Gastroesophageal sphincter (tissue), 4 donors: ENCODE data around the gene HYAL2. TPM values are rescaled to one million over a fixed set of nuclear protein-coding genes. Genes with fewer than 3 reads are reported as not detected.
A peak's percentile ranks its signal among the peaks of the same experiment; 100 is the strongest.

Experiments used
- ATAC-seq: fragments of 150-250 bp; one replicate; pipeline ENCODE4 v1.9.1; 2016; ENCODE audit warnings: mild to moderate bottlenecking, moderate library complexity
- H3K27ac ChIP-seq, 4 donors: fragments of 200-600 bp; sonication (generic) in 3 of 4; 1 replicate in 3 of 4; 2 replicates in 1 of 4; pipeline ENCODE4 v1.5.1; 2016 to 2019
- H3K27me3 ChIP-seq: fragments of 200-600 bp; sonication (generic); one replicate; pipeline ENCODE4 v1.5.1; 2019
- H3K36me3 ChIP-seq, 2 donors: fragments of 200-600 bp; sonication (generic); one replicate each; pipeline ENCODE4 v1.5.1; 2019; ENCODE audit warnings: control low read depth in 1 of 2
- H3K4me1 ChIP-seq, 3 donors: fragments of 200-600 bp; sonication (generic); 1 replicate in 2 of 3; 2 replicates in 1 of 3; pipeline ENCODE4 v1.5.1; 2016 to 2019; ENCODE audit warnings: control low read depth in 2 of 3
- H3K4me3 ChIP-seq, 2 donors: fragments of 200-600 bp; sonication (generic); one replicate each; pipeline ENCODE4 v1.5.1; 2019; ENCODE audit warnings: mild to moderate bottlenecking in 1 of 2, moderate library complexity in 1 of 2
- H3K9me3 ChIP-seq, 3 donors: fragments of 200-600 bp; sonication (generic); one replicate each; pipeline ENCODE4 v1.5.1; 2017 to 2019; ENCODE audit warnings: control low read depth in 2 of 3
- EP300 ChIP-seq: sonication (generic); formaldehyde crosslinking; IDR thresholded peaks from one replicate; pipeline ENCODE4 v1.6.1; 2017; ENCODE audit warnings: antibody characterized with exemption, mild to moderate bottlenecking
- POLR2A ChIP-seq, 2 donors: fragments of 450-650 bp; IDR thresholded peaks; one replicate each; pipeline ENCODE4 v1.6.1; 2017; ENCODE audit warnings: antibody characterized with exemption in 2 of 2, mild to moderate bottlenecking in 2 of 2, moderate library complexity in 1 of 2
- POLR2AphosphoS5 ChIP-seq: sonication (generic); formaldehyde crosslinking; IDR thresholded peaks from one replicate; pipeline ENCODE4 v1.6.1; 2017; ENCODE audit warnings: antibody characterized with exemption
- WGBS, 2 donors: methylation state at CpG; one replicate each; pipeline ENCODE4 v1.1.5; 2018; ENCODE audit warnings: low coverage in 1 of 2; 5-methylcytosine and 5-hydroxymethylcytosine counted together
- total RNA-seq, 4 donors: library from RNA; depleted of rRNA; stranded (reverse); fragments of >200 nt; gene quantifications; one replicate each; pipeline ENCODE4 v1.1.0, GENCODE V29; 2016
- TF ChIP-seq, protein P1 (sequence below), 4 experiments: fragments of 200-600 bp in 2 of 4; fragments of 450-650 bp in 2 of 4; sonication (generic) in 1 of 4; IDR thresholded peaks; one replicate each; pipeline ENCODE4 v1.5.1; 2017 to 2019; ENCODE audit warnings: antibody characterized with exemption in 4 of 4, mild to moderate bottlenecking in 2 of 4, moderate library complexity in 2 of 4

Gene HYAL2
- total RNA-seq, 4 donors from 2014 or later, result 37.2 to 87.0 (median 74.8) TPM

DNA sequence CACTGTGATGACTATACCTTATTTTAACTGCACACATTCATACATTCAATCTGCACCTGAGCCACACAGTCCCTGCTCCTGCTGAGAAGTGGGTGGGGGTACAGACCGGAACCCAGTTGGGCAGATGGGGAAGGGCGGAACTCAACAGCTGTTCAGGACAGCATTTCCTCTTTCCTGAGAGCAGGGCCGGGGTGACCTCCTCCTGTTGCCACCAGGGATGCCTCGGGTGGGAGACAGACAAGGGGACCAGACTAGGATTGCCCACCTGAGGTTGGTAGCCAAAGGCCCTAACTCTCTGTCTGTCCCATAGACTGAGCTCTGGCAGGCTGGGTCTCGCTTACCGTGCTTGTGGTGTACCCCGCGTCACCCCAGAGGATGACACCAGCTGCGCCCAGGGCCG lies 3.9 kb downstream of the HYAL2 start:
- Histone ChIP-seq H3K4me1 (peaks cover 0 to 67% (median 40%) of the 10 kb centered on the region in 3 donors), H3K36me3 (peaks cover 0 to 54% of the 10 kb centered on the region in 2 donors), H3K27me3 (no peaks in the 10 kb centered on the region), H3K4me3 (peak overlapping the region in 1 of 2 donors; percentile 89), H3K9me3 (no peaks in the 10 kb centered on the region), H3K27ac (peak overlapping the region in 2 of 4 donors; percentile 10 to 97)
- no CpG with 5 or more reads among the region's 10 CpGs for WGBS, 2 donors
- TF ChIP-seq POLR2AphosphoS5 (no peak), EP300 (no peak), POLR2A (IDR thresholded peaks at IDR 0.05) (no peak)
- TF ChIP-seq, protein P1, sequence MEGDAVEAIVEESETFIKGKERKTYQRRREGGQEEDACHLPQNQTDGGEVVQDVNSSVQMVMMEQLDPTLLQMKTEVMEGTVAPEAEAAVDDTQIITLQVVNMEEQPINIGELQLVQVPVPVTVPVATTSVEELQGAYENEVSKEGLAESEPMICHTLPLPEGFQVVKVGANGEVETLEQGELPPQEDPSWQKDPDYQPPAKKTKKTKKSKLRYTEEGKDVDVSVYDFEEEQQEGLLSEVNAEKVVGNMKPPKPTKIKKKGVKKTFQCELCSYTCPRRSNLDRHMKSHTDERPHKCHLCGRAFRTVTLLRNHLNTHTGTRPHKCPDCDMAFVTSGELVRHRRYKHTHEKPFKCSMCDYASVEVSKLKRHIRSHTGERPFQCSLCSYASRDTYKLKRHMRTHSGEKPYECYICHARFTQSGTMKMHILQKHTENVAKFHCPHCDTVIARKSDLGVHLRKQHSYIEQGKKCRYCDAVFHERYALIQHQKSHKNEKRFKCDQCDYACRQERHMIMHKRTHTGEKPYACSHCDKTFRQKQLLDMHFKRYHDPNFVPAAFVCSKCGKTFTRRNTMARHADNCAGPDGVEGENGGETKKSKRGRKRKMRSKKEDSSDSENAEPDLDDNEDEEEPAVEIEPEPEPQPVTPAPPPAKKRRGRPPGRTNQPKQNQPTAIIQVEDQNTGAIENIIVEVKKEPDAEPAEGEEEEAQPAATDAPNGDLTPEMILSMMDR (IDR thresholded peaks at IDR 0.05), result no peak
- ATAC-seq, result no peak

DNA sequence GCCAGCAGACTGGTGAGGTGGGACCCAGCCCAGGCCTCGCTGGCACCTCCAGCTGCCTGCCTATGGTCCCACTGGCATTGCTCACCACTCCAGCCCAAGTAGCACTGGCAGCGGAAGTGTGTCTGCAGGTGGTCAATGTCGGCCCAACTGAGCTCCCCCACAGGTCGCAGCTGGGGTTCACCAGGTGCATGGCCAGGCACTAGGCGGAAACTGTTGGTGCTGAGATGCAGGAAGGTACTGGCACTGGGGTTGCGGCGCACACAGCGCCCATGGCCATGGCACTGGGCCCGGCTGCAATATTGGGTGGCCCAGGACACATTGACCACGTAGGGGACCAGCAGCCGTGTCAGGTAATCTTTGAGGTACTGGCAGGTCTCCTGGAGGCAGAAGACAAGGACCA lies 4.4 kb downstream of the HYAL2 start:
- H3K36me3 ChIP-seq, result peaks cover 0 to 54% of the 10 kb centered on the region in 2 donors
- no peak for ATAC-seq
- no peaks in the 10 kb centered on the region for H3K27me3 ChIP-seq
- no peaks in the 10 kb centered on the region for H3K9me3 ChIP-seq
- WGBS, 2 donors, result 67% methylated on average over 2 of the region's 11 CpGs; no CpG with 5 or more reads in 1 of the 2 donors
- H3K4me1 ChIP-seq, result peaks cover 0 to 62% (median 40%) of the 10 kb centered on the region in 3 donors
- H3K4me3 ChIP-seq, result peak overlapping the region in 1 of 2 donors; percentile 89
- H3K27ac ChIP-seq, result peak overlapping the region in 3 of 4 donors; percentile 7 to 24 (median 10)
- TF ChIP-seq POLR2A (IDR thresholded peaks at IDR 0.05) (no peak), POLR2AphosphoS5 (no peak), EP300 (no peak)
- TF ChIP-seq, protein P1 (IDR thresholded peaks at IDR 0.05), result no peak

DNA sequence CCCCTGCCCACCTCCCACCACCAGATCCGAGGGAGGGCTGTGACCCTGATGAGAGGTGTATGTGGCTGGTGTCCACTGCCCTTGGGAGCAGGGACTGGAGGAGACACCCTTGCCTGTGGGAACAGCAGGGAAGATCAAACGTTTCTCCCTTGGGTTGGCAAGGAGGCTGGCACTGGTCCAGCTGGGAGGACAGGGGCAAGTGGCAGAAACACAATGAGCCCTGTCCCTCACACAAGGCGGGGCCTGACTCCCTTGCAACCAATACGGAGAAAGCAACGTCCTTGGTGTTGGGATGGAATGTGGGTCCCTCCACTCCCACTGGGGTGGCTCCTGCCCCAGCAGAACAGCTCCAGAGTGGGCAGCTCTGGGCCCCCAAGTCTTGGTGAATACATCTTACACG lies 5.2 kb downstream of the HYAL2 start:
- H3K9me3 ChIP-seq, result no peaks in the 10 kb centered on the region
- ATAC-seq, result no peak
- WGBS, 2 donors, result no CpG with 5 or more reads among the region's 6 CpGs
- TF ChIP-seq, protein P1 (IDR thresholded peaks at IDR 0.05), result no peak
- no peak for TF ChIP-seq POLR2A (IDR thresholded peaks at IDR 0.05)
- H3K4me1 ChIP-seq, result peaks cover 0 to 53% (median 34%) of the 10 kb centered on the region in 3 donors
- H3K4me3 ChIP-seq, result peak overlapping the region in 1 of 2 donors; percentile 89
- no peaks in the 10 kb centered on the region for H3K27me3 ChIP-seq
- H3K27ac ChIP-seq, result peak overlapping the region in 3 of 4 donors; percentile 7 to 24 (median 14)
- peaks cover 0 to 54% of the 10 kb centered on the region in 2 donors for H3K36me3 ChIP-seq

DNA sequence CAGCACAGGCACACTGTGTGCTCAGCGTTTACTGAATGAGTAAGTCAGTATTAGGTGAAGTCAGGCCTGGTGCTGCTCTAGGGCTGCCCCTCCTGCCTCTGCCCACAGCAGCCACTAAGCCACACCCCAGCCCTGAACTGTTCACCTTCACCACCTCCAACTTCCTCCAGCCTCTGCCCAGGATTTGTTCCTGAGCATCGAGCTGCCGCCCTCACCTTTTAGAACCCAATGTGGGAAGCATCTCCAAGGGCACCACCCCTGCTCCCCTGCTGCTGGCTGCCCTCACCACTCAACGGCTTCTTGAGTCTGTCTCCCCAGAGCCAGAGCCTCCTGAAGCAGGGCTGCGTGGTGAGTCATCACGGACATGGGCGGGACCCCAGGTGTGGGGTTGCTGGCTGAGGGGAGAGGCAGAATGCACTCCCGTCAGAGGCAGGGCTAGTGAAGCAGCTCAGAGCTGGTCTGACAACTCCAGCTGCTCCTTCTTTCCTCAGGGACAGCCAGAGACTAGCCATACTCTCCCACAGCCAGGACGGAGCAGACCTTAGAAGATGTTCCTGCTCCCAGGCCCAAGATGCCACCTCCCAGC lies 5.8 kb downstream of the HYAL2 start:
- Histone ChIP-seq H3K4me3 (no peak overlapping the region), H3K27me3 (no peaks in the 10 kb centered on the region), H3K4me1 (peaks cover 0 to 48% (median 29%) of the 10 kb centered on the region in 3 donors), H3K36me3 (peaks cover 0 to 54% of the 10 kb centered on the region in 2 donors), H3K27ac (peak overlapping the region in 3 of 4 donors; percentile 7 to 24 (median 14)), H3K9me3 (no peaks in the 10 kb centered on the region)
- ATAC-seq, result no peak
- 59 to 60% methylated on average over 2 of the region's 9 CpGs for WGBS, 2 donors
- TF ChIP-seq EP300 (no peak), POLR2A (IDR thresholded peaks at IDR 0.05) (no peak), POLR2AphosphoS5 (no peak)
- TF ChIP-seq, protein P1 (IDR thresholded peaks at IDR 0.05), result no peak

DNA sequence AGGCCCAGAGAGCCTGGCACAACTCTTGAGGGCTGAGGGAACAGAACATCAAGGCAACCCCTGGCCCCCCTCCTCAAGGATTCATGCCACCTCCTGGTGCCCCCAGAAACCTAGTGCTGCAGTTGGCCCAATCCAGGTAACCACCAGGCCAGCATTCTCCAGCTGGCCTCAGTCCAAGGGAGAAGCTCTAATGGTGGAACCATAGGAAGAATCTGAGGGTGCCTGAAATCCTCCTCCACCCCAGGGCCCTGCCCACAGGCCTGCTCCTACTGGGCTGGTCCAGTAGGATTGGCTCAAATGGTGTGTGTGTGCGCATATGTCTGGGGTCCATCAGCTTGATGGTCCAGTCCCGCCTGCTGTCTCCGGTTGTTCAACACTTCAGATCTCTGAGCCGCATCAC lies 7.7 kb downstream of the HYAL2 start:
- Histone ChIP-seq H3K9me3 (no peaks in the 10 kb centered on the region), H3K36me3 (peaks cover 0 to 53% of the 10 kb centered on the region in 2 donors), H3K27ac (peak overlapping the region in 2 of 4 donors; percentile 11 to 35), H3K4me1 (peaks cover 0 to 35% (median 19%) of the 10 kb centered on the region in 3 donors), H3K27me3 (no peaks in the 10 kb centered on the region), H3K4me3 (no peak overlapping the region)
- peak; percentile 20 for ATAC-seq
- no peak for TF ChIP-seq POLR2A (IDR thresholded peaks at IDR 0.05)
- TF ChIP-seq EP300, result no peak
- no peak for TF ChIP-seq POLR2AphosphoS5
- TF ChIP-seq, protein P1 (IDR thresholded peaks at IDR 0.05), result no peak
- WGBS, 2 donors, result 96% methylated on average over 4 of the region's 4 CpGs; no CpG with 5 or more reads in 1 of the 2 donors
